Measurements from ENCODE around the gene ING2.

The ING2 gene

DNA sequence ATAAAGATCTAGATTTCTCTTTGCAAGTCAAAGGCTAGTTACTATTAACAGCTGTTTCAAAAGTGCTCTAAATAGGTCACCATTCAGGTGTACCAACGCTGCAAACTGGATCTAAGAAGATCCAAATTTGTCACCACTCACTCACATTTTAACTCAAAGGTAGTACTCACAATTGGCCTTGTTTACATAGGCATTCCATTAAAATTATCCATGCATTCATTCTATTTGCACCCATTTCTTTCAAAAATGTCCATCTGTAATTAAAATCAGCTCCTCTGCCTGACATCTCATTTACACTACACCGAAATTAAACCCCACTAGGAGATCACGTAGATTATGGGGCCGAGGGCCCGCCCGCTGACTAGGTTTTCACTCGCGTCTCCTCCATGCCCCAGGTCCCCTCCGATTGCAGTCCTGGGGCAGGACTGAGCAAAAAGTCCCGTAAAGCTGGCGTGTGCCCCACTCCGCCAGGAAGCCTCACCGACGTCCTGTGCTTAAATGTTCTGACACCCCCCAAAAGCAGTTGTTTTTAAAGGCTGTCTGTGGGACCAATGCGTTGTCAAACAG lies 1.3 kb upstream of the ING2 start:
- DNase-seq = no peak

GRCh38 chr4:183504064-183504929 lies 561 bp upstream of the ING2 start:
- DNase-seq = peak; percentile 99

GRCh38 chr4:183505611-183506388 lies 942 bp downstream of the ING2 start:
- peak; percentile 81 for DNase-seq

DNA sequence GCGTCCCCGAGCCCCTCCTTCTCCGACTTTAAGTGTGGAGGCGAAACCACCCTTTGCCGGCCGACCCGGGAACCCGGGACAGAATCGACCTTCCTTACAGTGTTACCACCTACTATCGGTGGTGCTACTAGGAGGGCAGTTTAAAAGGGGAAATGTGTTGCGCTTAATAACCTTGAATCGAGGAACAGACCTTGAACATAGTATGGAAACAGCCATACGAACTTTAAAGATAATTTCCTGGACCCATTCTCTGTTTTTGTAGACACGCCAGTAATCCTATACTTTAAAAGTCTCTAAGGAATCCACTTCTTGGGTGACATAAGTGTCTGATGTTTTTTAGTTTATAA lies 1.5 kb downstream of the ING2 start:
- DNase-seq = no peak

- DNase-seq = no peak
These were observed 3.3 kb downstream of the ING2 start for GRCh38 chr4:183507925-183508696.

GRCh38 chr4:183508697-183509335 lies 4.0 kb downstream of the ING2 start:
- no peak for DNase-seq

DNA sequence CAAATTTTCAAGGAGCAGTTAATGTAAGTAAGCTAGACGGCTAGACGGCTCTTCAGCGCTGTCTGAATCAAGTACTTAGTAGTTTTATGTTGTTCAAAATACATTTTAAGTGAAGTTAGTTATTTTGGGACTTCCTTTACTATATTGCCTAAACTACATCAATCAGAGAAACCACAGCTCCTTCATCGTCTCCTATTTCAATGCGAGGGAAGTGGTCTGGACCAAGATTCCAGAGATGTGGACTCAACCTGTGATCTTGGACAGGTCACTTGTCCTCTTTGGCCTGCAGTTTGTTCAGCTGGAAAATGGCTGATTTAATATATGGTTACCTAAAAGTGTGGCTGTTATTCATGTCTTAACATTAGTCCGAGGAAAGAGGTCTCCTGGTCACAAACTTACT lies 10.6 kb downstream of the ING2 start:
- no peak for DNase-seq

DNA sequence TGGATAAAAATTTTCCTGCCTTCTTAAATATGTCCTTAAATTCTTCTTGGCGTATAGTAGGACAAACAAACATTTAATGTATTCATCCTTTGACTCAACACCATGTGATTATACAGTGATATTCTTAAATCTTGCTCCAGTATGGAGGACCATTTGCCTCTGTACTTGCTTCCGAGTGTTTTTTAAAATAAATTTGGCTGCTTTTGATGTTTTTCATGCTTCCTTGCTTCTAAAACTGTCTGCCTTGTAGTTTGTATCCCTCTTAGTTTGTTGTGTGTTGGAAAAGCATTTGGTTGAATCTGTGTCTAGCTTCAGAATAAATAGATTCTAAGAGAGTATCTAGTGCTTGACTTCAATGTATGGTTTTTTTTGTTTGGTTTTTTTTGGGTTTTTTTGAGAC lies 12.3 kb downstream of the ING2 start:
- DNase-seq = no peak

DNA sequence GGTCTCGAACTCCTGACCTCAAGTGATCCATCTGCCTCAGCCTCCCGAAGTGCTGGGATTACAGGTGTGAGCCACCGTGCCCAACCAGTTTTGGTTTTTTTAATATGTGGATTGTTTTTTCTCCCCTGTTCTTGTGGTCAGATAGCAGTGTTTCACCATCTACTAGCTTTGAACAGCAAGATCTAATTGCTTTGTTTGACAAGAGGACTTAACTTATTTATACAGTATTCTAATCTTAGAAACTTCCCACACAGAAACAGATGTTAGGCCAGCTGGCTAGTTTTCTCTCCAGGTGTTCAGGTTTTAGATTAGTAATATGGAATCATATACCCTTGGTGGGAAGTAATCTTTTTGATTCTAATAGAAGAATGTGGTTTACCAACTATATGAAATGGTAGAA lies 12.9 kb downstream of the ING2 start:
- no peak for DNase-seq

DNA sequence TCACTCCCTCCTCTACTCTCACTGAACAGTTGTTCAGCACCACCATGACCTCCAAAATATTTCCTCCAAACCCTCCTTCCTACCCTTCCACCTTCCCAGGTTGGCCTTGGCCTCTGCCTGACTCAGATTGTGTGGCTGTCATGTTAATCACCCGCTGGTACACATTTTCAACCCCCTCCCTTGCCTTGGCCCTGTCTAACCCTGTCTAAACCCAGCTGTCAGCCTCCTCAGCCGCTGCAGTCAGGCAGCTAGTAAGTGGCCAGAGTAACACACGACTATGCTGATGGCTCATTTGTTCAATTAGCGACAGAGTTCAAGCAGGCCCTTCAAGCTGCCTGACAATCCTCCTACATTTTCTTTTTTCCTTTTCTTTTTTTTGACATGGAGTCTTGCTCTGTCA lies 18.0 kb downstream of the ING2 start:
- no peak for DNase-seq

GRCh38 chr4:183527326-183527725 lies 22.5 kb downstream of the ING2 start:
- DNase-seq = no peak

DNA sequence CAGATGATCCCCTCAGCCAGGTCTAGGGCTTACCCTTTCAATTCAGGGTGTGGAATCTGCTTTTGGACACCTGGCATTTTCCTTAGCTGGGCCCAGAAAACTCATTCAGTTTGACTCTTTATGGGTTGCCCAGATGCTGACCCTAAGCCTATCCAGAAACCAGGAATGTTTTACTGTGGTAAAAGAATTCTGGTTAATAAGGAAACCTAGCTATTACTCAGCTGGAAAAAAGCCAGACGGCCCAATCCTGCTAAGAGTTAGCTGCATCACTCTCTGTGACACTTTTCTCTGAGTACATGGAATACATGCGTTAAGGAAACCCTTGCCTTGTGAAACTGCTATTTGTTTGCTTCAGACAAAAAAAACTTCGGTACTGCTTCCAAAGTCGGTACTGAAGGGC lies 28.0 kb downstream of the ING2 start:
- DNase-seq = no peak

GRCh38 chr4:183533698-183534097 lies 28.8 kb downstream of the ING2 start:
- no peak for DNase-seq

- no peak for DNase-seq
These were observed 35.7 kb downstream of the ING2 start for GRCh38 chr4:183540410-183541009.

DNA sequence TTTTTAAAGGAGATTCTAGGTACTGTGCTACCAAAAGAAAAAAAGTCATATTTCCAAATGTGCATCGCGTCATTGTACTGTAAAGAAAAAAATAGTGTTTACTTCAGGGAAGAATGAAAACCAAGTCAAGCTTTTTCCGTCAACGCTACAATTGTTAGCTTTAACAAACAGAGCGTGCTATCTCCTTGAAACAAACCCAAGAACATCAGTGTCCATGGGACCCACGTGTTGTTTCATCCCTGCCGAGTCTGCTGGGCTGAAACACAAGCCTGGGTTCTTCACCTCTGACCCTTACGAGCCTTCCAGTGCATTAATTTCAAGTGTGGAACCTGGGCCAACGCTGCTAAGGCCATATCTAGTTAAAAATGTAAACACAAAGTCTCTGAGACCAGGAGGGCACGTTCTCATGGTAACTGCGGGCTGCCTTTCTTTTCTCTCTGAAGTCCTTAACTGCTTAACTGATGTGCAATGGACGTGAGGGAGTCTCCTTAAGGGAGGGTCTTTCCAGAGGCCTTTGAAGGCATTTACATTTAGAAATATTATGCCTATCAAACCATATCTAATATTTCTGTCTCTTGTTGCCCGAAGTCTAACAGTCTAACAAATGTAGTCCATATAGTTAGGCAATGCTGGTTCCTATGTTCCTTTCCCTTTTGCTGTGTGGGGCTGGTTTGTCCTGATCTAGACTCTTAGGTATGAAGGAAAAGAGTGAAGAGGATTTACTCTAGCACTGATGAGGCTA lies 36.3 kb downstream of the ING2 start:
- no peak for DNase-seq

DNA sequence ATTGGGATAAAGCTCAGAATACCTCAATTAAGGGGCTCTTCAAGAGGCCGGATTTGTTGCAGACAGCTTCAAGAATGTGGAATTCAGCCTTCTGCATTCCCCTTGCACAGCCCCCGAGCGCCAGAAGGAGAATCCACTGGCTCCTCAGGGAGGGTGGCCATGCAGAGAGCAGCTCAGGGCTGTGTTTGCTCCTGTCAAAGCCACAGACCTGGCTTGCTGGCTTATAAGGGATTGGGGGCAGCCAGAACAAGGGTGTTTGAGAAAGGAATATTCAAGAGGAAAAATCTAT lies 36.8 kb downstream of the ING2 start:
- DNase-seq = no peak

GRCh38 chr4:183543435-183543834 lies 38.6 kb downstream of the ING2 start:
- DNase-seq = no peak

DNA sequence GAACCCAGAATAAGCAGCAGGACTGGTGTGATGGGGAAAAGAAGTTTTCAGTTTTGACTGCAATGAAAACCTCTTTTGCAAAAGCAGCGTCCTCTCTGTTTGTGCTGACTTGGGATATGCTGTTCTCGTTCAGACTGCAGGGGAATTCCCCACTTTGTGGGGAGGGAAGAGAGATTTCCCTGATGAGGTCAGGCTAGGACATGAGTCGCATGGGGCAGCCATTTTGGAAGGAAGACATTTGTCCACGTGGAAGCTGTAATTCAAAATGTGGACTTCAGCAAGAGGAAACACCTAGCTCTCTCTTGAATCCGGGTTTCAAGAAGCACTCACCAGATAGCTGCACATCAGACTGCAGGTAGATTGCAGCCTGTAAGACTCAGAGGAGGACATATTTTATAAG lies 39.3 kb downstream of the ING2 start:
- no peak for DNase-seq

GRCh38 chr4:183546376-183546775 lies 41.5 kb downstream of the ING2 start:
- DNase-seq = no peak

DNA sequence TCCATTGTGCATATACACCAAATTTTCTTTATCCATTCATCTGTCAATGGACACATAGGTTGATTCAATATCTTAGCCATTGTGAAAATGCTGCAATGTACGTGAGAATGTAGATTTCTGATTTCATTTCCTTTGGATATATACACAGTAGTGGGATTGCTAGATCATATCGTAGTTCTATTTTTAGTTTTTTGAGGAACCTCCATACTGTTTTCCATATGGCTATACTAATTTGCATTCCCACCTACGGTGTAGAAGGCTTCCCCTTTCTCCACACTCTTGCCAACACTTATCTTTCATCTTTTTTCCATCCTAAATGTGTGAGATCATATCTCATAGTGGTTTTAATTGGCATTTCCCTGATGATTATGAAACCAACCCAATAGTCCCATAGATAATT lies 43.4 kb downstream of the ING2 start:
- DNase-seq = no peak

DNA sequence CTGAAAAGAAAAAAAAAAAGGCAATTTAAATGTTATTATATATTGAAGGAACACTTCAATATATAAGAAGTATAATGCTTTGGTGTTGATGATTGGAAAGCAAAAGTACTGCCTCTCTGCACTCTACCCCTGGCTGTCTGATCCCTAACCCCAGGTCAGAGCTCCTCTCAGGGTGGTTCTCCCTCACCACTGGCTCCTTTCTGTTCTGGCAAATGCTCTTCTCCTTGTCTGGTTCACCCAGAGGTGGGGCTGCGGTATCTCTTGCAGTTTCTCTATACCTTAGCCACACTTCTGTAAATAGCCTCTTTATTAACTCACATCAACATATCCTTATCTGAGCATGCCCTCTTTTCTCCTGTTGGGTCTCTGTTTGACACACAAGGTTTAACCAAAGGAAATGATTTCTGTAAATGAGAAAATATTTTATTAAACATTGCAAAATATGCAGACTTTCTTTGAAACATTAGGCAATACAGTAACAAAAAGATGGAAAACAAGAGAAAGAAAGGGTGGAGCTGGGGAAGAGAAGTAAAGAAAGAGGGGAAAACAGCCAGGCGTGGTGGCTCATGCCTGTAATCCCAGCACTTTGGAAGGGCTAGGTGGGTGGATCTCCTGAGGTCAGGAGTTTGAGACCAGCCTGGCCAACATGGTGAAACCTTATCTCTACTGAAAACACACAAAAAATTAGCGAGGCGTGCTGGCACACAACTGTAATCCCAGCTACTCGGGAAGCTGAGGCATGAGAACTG lies 45.7 kb downstream of the ING2 start:
- no peak for DNase-seq

All from activated CD4-positive, alpha-beta T cell treated with anti-CD3 and anti-CD28 coated beads for 1 hour (primary cell).